HG03135 (cell line): Measurements from ENCODE around the gene ID1.
A peak's percentile ranks its signal among the peaks of the same experiment; 100 is the strongest.

Source experiments
- ATAC-seq: cut with Tn5 transposase; IDR thresholded peaks from one replicate; pipeline ENCODE4 v1.9.1; 2021; ENCODE audit warnings: mild to moderate bottlenecking, moderate library complexity; ENCODE audit not compliant: unreplicated experiment

The ID1 gene

GRCh38 chr20:31605031-31605901 lies at the start of gene ID1:
Gene ID1, plus strand, starts transcription at chr20:31605289. Its CDS starts 99 bp downstream, at chr20:31605388.
- ATAC-seq = peak; percentile 86

DNA sequence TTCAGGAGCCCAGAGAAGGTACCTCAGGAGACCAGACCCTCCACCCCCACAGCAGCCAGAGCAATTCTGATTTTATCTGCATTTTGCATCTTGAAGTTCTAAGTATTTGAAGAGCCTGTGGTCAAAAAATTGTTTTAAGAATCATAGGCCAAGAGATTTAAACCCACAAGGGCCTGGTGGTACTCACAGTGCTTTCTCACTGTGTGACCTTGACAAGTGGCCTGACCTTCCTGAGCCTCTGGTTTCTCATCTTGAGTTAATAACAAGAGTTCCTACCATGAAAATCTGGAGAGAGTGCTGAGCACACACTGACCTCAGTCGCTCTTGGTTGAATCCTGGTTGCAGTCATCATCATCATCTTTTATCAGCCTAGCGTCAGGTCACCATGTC lies 45.4 kb upstream of the ID1 start:
- ATAC-seq = no peak

DNA sequence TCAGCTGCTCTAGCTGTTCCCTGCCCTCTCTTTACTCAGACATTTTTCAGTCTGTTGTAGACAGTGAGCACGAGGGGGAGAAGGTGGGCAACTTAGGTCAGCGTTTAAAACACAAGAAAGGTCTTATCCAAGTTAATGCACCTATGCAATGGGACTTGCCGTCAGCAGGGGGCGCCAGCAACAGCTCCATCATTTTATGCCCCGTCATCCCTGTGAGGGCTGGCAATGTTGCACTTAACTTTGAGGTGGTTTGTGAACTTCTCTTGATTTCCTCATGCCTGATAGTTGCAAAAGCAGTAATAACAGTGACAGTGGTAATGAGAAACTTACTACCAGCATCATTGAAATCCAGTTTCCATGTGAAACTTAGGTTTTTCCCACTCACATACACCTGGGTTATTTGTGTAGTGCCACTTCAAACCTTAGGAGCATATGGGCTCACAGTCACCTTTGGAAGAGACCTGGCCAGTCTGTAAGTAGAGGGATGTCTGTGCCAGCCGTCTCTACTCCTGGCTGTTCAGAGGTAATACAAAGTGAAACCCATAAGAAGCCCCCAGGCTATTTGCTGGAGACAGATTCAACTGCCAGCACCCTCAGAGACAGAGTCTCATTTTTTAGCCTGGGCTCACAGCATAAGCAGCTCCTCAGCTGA lies 44.9 kb upstream of the ID1 start:
- no peak for ATAC-seq

- ATAC-seq = no peak
Measured at GRCh38 chr20:31560746-31561598, 44.1 kb upstream of the ID1 start.

- no peak for ATAC-seq
Measured at GRCh38 chr20:31562241-31562640, 42.8 kb upstream of the ID1 start.

- ATAC-seq = no peak
Measured at GRCh38 chr20:31564284-31564683, 40.8 kb upstream of the ID1 start.

- no peak for ATAC-seq
Measured at GRCh38 chr20:31565699-31566318, 39.3 kb upstream of the ID1 start.

DNA sequence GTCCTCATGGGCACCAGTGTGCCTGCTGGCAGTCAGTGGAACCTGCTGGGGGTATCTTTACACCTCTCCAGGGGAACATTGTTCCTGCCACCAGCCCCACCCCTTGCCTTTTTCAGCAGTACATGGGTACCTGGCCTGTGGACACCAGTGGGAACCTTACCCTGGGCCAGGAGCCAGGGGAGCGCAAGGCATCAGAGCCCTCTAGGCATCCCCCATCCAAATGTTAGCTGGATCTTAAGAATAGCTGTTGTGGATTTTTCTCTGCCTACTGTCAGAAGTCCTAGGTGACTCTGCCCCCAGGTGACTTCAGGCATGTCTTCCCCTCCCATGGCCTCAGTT lies 38.8 kb upstream of the ID1 start:
- no peak for ATAC-seq

DNA sequence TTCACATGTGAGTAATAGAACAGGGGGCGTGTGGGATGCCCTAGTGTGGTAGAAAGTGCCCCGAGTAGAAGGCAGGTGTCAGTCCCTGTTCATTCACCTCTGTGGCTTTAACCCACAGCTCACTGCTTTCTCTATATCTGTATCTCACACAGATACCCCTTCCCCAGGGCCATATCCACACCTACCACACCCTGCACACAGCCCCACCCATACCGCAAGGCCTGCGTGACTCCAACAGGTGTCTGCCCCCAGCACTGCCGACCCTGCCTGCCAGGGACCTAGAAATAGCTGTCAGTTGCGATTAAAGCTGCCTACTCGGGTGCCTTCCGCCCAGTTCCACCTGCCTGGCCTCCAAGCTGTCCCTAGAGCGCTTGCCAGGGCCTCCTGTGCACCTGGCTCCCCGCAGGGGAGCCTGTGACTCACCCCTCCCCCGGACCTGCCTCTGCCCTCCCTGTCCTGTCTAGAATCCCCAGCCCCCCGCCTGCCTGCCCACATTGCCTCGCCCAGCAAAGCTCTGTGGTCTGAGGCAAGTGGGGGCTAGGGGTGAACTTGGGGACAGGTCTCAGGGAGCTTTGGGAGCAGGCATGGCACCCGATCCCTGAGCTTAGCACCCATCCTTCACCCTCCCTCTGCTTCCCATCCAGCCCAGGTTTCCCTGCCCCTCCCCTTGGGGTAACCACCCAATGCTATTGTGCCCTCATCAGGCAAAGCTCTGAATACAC lies 38.3 kb upstream of the ID1 start:
- no peak for ATAC-seq

GRCh38 chr20:31567380-31567720 lies 37.7 kb upstream of the ID1 start:
- no peak for ATAC-seq

- ATAC-seq = no peak
Measured at GRCh38 chr20:31568041-31568731, 36.9 kb upstream of the ID1 start.

DNA sequence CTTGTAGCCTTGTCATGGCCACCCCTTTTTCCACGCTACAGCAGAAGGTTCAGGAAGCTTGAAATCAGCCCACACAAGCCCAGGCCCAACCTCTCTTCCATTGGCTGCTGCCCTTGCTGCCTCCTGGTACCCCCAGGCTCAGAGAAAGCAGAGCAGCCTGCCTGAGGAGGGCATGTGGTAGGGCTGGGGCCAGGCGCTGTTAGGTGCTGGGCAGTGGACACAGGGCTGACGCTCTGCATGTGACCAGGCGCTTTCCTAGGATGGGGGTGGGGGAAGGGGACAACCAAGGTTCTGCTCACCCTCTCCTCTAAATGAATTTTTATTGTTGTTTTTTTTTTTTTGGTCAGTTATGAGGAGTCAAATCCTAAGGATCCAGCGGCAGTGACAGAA lies 36.3 kb upstream of the ID1 start:
- ATAC-seq = no peak

DNA sequence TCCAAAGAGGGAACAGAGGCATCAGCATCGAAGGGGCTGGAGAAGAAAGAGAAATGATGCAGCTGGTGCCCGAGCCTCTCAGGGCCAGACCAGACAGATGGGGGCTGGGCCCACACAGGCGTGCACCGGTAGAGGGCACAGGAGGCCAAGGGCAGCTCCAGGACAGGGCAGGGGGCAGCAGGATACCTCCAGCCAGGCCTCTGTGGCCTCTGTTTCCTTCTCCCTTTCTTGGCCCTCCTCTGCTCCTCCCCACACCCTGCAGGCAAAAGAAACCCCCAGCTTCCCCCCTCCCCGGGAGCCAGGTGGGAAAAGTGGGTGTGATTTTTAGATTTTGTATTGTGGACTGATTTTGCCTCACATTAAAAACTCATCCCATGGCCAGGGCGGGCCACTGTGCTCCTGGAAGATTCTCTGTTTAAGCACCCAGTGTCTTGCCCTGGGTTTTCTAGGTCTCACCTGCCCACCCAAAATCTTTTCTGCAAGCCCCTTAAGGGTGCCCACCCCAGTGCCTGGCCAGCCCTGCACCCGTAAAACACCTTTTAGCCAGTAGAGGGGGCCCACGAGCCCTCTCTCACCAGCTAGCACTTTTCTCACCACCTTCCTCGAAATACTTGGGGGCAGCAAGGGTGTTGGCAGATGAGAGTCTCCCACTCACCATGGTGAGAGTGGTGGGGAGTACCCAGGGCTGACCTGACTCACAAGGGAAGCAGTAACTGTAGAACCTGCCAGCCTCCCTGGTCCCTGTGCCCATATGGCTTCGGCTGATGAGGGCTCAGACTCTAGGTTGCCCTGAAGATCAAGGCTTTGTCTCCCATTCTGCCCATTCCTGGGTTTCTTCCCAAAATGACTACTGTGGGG lies 35.7 kb upstream of the ID1 start:
- no peak for ATAC-seq

DNA sequence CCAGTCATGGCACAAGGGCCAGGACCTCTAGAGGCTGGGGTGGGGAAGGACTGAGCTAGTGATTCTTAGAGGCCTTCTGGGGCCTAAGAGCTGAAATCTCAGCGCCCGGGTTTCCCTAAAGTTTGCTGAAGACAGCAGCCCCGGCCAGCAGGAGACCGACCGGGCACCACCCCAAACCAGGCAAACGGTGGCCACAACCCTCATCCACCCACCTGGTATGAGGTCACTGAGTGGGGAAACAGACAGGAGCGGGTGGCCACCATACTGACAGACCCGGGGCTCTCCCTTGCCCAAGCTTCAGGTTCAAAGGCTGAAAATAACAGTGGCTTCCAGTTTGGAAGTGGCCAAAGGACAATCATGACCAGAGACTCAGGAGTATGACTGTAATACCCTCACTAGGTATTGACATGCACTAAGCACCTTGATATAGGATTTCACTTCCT lies 35.0 kb upstream of the ID1 start:
- ATAC-seq = no peak

DNA sequence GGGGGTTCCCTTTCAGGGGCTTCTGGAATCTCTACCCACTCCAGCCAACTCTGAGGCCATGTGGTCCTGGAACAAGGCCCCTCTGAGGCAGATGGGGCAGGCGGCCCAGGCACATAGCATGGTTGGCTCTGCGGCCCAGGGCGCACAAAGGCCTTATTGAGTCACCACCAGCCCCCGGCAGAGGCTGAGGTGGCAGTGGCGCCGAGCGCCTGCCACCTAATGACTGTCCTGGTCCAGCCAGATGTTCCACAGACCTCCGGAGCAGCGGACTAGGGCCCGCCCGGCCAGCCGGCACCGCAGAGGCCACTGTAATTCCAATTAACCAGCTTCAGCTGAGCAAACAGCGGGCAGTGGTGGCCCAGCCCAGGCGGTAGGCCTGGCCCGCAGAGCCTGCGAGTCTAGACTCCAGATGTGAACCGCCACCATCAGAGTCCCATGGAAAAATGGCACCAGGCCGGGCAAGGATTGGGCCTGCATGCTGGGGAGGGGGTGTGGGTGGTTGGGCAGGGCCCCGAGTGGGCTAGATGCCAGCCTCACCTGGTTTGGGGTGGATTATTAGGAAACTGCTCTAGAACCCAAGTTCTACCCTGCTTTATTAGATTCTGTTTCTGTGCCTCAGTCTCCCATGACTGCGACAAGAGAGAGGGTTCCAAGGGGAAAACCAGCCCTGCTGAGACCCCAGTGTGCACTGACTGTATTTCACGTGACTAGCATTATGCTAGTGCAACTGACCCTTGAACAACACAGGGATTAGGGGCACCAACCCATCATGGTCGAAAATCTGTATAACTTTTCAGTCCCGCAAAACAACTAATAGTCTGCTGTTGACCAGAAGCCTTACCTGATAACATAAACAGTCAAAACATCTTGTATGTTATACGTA lies 34.1 kb upstream of the ID1 start:
- ATAC-seq = no peak

- ATAC-seq = peak; percentile 5
Measured at GRCh38 chr20:31572042-31572700, 32.9 kb upstream of the ID1 start.

DNA sequence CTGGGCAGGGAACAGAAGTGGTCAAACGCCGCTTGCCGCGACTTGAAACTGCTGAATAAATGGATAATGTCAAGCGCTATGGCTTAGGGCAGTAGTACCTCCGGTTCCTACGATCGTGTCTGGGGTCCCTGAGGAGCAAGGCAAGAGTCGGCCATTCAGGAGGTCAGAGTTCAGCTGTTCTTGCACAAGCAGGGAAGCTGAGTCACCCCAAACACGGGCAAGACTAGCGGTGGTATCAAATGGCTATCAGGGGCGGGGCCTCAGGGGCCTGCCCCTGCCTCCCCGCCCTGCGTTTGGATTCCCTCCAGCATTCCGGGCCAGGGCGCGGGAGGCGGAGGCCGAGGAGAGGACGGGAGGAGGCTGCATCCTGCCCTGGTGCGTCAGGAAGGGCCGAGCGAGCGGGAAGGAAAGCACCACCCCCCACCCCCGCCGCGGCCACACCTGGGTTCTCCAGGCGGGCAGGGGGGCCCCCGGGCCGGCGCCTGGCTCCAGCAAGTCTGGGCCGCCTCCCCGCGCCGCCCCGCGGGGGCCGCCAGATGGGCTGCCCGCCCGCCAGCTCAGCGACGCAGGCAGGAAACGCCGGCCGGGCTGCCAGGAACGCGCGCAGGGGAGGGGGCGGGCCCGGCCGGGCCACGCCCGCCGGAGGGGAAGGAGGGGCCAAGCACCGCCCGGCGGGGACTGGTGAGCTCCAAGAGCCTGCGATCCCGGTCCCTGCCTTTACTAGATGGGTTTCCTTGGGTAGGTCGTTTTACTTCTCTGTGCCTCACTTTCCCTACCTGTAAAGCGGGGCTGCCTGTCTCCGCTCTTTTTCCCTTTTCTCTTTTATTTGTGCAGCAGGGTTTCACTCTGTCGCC lies 32.2 kb upstream of the ID1 start:
- peak; percentile 83 for ATAC-seq
